HG03571 (cell line): Measurements from ENCODE around the gene SLC6A3.

Experiments used
- ATAC-seq: cut with Tn5 transposase; IDR thresholded peaks from one replicate; pipeline ENCODE4 v1.9.1; 2021; ENCODE audit not compliant: unreplicated experiment

The SLC6A3 gene

GRCh38 chr5:1442222-1443145, 2.8 kb downstream of the SLC6A3 start:
- no peak for ATAC-seq

DNA sequence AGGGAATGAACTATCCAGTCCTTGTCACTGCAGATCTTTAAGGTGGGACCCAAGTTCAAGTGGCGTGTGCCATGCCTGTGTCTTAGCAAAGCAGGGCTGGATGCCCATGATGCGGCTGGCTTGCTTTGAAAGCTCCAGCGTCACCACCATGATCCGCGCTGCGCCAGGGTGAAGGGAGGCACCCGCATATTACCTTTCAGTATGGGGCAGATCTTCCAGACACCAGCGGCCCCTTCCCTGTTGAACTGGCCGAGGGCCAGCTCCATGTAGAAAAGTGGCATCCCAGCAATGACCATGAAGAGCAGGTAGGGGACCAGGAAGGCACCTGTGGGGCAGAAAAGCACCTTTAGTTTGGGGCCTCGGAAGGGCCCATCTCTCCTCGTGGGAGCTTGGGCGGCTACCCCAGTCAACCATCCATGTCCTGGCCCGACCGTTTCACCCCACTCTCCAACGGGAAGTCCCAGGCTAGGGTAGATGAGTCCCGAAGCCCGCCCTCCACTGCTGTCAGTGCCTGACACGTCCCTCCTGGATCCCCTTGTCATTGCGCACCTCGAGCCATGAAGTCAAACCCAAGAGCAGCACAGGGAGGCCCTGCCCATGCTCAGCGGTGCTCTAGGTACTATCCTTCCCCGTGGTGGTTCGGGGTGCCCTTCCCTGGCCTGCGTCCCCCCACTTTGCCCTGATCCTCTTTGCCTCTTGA, 3.9 kb downstream of the SLC6A3 start:
- ATAC-seq = no peak

DNA sequence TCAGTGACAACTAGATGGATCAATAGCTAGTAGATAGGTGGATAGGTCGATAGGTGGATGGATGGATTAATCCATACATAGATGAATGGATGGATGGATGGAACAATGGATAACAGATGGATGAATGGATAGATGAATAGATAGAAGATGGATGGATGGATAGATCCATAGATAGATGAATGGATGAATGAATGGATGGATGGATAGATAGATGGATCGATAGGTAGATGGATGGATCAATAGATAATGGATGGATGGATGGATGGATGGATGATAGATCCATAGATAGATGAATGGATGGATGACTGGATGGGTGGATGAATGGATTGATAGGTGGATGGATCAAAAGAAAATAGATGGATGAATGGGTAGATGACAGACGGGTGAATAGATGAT, 5.1 kb downstream of the SLC6A3 start:
- no peak for ATAC-seq

- no peak for ATAC-seq
Observed at GRCh38 chr5:1439388-1440097, 5.7 kb downstream of the SLC6A3 start.

DNA sequence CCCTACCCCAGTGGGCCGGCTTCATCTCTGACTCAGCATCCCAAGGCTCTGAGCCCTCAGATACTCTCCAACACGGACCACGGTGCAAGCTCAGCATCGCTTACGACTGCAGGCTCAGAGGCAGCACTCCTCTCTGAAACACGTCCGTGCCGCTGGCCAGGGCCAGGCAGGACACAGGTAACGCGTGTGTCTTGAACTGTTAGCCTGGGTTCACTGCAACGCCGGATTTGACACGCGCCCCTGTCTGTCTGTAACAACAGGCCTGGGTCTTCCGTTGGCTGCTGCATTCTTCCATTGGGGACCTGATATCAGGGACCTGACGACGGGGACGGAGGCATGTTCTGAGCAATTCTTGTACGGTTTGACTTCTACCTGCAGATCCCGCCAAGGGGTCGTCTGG, 6.4 kb downstream of the SLC6A3 start:
- no peak for ATAC-seq

DNA sequence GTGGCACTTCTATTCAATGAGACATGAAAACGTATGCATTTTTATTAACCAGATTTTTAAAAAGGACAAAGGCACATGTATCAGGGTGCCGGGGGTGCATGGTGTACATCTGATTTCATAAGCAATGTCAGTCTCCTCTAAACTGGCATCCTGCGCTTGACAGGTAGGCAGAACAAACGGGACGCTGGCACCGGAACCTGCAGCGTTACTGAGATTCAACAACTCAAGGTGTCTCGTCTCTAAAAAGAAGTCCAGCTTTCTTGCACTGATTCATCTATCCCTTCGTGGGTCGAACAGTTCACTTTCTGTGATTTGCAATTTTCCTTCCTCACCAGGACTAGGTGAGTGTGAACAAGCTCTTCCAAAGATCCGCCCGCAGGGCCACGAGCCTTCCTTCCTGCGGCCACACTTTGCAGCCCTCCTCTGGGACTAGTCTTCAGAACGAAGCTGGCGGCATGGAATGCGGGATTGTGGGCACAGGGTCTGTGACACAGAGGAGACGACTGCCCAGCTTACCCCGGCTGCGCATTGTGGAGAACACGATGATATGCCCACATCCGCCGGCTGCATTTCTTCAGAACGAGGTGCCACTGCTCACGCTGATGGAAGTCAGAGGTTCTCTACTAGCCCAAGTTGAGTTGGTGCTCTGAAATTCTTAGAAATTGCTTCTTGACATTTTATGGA, 7.2 kb downstream of the SLC6A3 start:
- ATAC-seq = no peak

GRCh38 chr5:1437226-1437829, 7.9 kb downstream of the SLC6A3 start:
- ATAC-seq = no peak

DNA sequence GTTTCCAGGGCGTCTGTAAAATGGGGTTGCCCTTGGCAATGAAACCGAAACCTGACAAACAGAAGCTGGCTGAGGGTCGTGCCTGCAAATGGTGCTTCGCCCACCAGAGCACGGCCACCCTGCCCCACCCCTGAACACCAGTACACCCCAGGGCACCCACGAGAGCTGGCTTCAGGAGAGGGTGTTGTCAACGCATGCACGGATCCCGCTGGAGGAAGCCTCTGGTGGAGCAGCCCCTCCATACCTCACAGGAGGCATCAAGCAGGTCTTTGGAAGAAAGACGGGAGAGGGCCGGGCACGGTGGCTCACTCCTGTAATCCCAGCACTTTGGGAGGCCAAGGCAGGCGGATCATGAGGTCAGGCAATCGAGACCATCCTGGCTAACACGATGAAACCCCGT, 8.6 kb downstream of the SLC6A3 start:
- no peak for ATAC-seq

DNA sequence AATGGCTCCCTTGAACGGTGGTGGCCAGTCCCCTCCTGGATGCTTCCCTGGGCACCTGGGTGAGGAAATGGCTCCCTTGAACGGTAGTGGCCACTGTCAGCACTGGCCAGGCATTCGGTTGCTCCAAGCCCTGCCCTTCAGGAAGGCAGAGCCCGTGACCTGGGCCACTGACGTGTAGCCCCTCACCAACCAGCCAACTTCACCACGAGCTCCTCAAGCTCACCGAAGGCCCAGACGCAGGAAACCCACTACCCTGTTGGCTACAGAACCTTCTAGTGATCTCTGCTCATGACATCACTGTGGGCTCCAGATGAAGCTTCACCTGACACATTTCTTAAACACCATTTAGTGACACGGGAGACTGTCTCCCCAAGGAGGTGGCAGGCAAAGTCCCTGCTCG, 9.2 kb downstream of the SLC6A3 start:
- no peak for ATAC-seq

DNA sequence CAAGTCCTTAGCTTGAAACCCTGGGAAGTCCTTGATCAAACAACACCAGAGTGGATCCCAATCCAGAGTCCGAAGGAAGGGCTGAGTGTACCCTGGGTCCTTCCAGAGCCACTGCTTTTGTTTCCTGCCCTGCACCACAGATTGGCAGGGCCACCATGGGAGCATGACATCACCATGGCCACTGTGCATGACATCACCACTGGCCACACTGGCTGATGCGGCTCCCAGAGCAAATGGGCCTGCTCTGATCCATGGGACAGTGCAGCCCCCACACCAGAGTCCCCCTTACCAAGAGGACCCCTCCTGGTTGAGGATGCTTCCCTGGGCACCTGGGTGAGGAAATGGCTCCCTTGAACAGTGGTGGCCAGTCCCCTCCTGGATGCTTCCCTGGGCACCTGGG, 9.9 kb downstream of the SLC6A3 start:
- no peak for ATAC-seq

DNA sequence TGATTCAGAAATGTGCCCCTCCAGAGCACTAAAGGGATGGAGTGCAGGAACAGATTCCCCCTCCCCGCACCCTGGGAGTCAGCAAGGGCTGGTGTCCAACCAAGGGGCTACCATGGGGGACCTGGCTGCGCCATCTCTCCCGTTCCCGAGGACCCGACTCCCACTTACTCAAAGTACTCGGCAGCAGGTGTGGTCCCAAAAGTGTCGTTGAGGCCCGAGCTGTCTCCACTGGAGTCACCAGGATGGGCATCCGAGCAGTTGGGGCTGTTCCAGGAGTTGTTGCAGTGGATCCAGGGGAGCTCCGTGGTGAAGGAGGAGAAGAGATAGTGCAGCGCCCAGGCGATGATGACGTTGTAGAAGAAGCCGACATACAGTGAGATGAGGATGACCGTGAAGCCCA, 12.9 kb downstream of the SLC6A3 start:
- no peak for ATAC-seq

DNA sequence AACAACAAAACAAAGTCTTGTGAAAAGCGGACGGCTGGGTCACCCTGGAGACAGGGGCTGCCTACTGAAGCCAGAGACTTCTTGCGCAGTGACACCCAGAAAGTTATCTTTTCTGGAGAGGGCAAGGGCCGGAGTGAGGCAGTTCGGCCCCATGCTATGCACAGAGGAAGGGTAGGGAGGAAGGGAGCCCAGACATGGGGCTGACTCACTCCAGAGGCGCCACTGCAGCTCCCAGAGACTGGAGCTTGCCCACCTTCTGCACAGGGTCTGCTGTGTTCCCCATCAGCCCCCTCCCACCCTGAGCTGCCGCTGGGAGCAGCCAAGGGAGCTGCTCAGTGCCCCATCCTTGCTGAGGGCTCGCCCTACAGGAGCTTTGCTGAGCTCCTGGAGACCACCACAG, 13.3 kb downstream of the SLC6A3 start:
- no peak for ATAC-seq

DNA sequence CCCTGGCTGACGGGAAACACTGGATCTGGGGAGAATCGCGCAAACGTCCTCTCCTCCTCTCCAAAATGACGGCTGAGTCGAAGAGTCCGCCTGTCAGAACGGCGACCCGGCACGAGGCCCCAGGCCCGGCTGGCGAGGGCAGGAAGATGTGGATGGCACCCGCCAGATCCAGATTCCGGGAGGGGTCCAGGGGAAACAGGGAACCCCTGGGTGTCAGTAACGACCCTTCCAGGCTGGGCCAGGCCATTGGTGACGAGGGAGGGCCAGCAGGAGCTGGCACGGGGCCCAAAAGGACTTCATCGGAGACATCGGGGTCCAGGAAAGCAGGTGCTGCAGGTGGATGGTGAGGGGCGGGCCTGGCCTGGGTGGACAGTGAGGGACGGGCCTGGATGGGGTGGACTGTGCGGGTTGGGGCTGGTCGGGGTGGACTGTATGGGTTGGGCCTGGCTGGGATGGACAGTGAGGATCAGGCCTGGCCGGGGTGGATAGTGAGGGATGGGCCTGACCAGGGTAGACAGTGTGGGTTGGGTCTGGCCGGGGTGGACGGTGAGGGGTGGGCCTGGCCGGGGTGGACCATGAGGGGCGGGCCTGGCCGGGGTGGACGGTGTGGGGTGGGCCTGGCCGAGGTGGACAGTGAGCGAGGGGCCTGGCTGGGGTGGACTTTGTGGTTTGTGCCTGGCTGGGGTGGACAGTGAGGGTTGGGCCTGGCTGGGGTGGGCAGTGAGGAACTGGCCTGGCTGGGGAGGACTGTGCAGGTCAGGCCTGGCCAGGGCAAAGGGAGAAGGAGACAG, 14.0 kb downstream of the SLC6A3 start:
- ATAC-seq = no peak

DNA sequence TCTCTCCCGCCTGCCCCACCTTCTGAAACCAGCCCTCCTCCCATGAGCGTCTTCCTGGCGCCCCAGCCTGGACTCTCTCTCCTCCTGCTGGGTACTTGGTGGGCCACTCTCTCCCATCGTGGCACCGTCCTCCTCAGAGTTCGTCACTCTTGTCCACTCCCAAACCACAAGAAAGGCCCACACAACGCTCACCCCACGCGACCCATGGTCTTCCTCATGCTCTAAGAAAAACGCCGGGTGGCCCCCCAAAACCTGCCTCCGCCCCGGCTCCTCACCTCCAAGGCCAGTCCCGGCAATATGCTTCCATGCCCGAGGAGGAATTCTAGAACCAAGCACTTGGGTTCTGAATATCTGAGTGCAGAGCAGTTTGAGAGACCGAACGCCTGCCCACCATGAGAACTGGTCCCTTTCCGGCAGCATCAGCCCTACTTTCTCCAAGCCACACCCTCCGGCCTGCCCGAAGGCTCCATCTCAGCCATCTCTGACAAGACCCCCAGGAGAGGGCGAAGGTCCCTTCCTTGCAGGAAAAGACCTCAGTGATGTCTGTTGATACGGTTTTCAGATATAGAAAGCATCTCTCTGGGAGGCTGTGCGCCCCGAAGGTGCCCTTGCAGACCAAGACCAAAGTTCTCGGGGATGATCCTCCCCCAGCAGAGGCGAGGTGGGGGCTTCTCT, 15.0 kb downstream of the SLC6A3 start:
- no peak for ATAC-seq

DNA sequence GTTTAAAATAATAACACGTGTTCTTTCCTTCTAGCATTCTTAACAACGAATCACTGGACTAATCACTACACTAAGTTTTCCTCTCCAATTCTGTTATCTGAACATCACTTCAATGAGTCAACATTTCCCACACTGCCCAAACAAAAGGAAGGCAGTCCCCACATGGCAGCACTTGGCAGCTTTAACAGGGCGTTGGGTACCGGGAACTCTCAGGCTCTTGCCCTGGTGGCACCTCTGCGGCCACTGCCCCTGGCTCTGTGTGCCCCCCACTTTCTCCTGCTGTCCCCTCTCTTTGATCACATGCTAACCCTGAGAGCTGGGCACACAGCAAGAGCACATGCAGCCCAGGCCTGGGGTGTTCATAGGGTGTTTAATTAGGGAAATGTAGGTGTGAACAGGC, 15.7 kb downstream of the SLC6A3 start:
- ATAC-seq = no peak

DNA sequence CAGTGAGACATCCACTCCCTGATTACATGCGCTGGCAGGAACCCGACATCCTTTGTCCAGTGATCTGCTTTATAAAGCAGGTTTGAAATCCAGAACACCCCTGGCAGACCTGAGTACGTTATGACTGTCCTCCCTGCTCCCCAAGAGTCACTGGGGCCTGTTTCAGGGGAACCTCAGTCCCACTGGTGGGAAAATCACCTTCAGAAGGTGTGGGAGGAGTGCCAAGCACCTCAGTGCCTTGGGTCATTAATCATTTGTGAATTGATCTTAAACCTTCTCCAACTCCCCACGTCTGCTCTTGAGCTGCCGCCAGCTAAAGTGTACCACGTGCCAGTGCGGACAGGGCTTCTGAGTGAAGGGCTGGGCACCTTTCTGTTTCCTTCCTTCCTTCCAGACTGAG, 16.2 kb downstream of the SLC6A3 start:
- no peak for ATAC-seq

- ATAC-seq = no peak
Observed at GRCh38 chr5:1428107-1428506, 17.1 kb downstream of the SLC6A3 start.

GRCh38 chr5:1424716-1425115, 20.5 kb downstream of the SLC6A3 start:
- no peak for ATAC-seq

GRCh38 chr5:1423901-1424603, 21.2 kb downstream of the SLC6A3 start:
- ATAC-seq = no peak
